Measurements from ENCODE around the gene CALN1.

Gene CALN1

DNA sequence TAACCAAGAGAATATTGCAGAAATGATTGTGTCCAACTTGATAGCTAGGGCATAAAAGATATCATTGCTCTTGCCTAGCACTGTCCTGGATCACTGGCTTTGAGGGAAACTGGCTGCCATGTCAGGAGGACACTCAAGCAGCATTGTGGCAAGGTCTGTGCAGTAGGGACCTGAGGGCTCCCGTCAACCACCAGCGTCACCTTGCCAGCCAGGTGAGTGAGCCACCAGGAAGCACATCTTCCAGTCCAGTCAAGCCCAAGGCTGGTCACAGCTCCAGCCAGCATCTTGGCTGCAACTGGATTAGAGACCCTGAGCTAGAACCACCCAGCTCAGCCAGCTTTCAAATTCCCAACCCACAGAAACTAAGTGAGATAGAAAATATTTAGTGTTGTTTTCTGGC lies 392.7 kb downstream of the CALN1 start:
- no peak for DNase-seq (ENCODE audit: extremely low read depth, low read depth)
- no peak for TF ChIP-seq CTCF (IDR thresholded peaks at IDR 0.05; ENCODE audit: low read depth, low read length)

GRCh38 chr7:72017756-72018155 lies 394.4 kb downstream of the CALN1 start:
- DNase-seq (ENCODE audit: extremely low read depth, low read depth) = no peak
- no peak for TF ChIP-seq CTCF (IDR thresholded peaks at IDR 0.05; ENCODE audit: low read depth, low read length)

GRCh38 chr7:72016574-72016973 lies 395.6 kb downstream of the CALN1 start:
- no peak for TF ChIP-seq CTCF (IDR thresholded peaks at IDR 0.05; ENCODE audit: low read depth, low read length)
- DNase-seq (ENCODE audit: extremely low read depth, low read depth) = no peak

GRCh38 chr7:72015136-72015535 lies 397.0 kb downstream of the CALN1 start:
- TF ChIP-seq CTCF (IDR thresholded peaks at IDR 0.05; ENCODE audit: low read depth, low read length) = no peak

DNA sequence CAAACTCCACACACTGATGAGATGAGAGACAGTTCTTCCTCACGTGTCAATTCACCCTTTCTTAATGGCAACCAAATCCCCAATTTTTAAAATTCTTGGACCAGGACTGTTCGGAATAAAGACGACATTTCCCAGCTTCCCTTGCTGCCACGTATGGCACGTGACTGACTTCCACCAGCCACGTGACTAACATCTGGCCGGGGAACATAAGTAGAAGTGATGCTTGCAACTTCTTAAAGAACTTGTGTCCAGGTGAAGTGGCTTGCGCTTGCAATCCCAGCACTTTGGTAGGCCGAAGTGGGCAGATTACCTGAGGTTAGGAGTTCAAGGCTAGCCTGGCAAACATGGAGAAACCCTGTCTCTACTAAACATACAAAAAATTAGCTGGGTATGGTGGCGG lies 405.1 kb downstream of the CALN1 start:
- TF ChIP-seq CTCF (IDR thresholded peaks at IDR 0.05; ENCODE audit: low read depth, low read length) = no peak
- no peak for DNase-seq (ENCODE audit: extremely low read depth, low read depth)

More at GRCh38 chr7:72015136-72015535, 397.0 kb downstream of the CALN1 start:
- DNase-seq (ENCODE audit: extremely low read depth, low read depth) = no peak

DNA sequence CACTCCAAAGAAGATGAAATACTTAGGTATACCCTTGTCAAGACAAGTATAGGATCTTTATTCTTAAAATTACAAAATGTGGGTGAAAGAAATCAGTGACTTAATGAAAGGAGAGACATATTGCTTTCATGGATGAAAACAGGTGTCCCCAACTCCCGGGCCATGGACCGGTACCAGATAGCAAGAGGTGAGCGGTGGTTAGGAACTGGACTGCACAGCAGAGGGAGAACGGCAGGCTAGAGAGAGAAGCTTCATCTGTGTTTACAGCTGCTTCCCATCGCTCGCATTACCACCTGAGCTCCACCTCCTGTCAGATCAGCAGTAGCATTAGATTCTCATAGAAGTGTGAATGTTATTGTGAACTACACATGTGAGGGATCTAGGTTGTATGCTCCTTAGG lies 408.9 kb downstream of the CALN1 start:
- no peak for TF ChIP-seq CTCF (IDR thresholded peaks at IDR 0.05; ENCODE audit: low read depth, low read length)
- no peak for DNase-seq (ENCODE audit: extremely low read depth, low read depth)

DNA sequence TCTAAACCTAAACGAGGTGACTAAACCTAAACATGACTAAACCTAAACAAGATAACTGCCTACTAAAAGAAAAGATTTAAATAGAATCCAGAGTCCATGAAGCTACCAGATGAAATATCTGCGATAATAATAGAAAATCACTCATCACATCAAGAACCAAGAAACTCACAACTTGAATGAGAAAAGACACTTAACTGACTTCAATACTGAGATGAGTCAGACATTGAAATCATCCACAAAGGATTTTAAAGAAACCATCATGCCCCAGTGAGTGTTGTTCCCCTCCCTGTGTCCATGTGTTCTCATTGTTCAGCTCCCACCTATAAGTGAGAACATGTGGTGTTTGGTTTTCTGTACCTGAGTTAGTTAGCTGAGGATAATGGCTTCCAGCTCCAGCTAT lies 416.0 kb downstream of the CALN1 start:
- DNase-seq (ENCODE audit: extremely low read depth, low read depth) = no peak
- no peak for TF ChIP-seq CTCF (IDR thresholded peaks at IDR 0.05; ENCODE audit: low read depth, low read length)
